Gastrocnemius medialis (tissue), 4 donors: ENCODE results near the gene APBB2. TPM values are rescaled to one million over a fixed set of nuclear protein-coding genes. Genes with fewer than 3 reads are reported as not detected.

Experiments used
- ATAC-seq, 2 donors: fragments of 150-250 bp; one replicate each; pipeline ENCODE4 v1.9.1; 2016
- DNase-seq, 2 donors: peaks; one replicate each; pipeline ENCODE4 v3.0.0-alpha.2; 2019
- H3K27ac ChIP-seq, 4 donors: fragments of 200-600 bp; sonication (generic); 1 replicate in 1 of 4; 2 replicates in 3 of 4; pipeline ENCODE4 v1.5.1; 2016 to 2018; ENCODE audit warnings: mild to moderate bottlenecking in 2 of 4, moderate library complexity in 1 of 4
- H3K27me3 ChIP-seq, 3 donors: fragments of 200-600 bp; sonication (generic) in 2 of 3; 1 replicate in 1 of 3; 2 replicates in 2 of 3; pipeline versions ENCODE4 v1.5.1 to v1.6.0; 2016 to 2019; ENCODE audit warnings: mild to moderate bottlenecking in 1 of 3, moderate library complexity in 1 of 3
- H3K36me3 ChIP-seq, 2 donors: fragments of 200-600 bp; sonication (generic) in 1 of 2; one replicate each; pipeline ENCODE4 v1.5.1; 2017 to 2018
- H3K4me1 ChIP-seq, 2 donors: fragments of 200-600 bp; sonication (generic) in 1 of 2; one replicate each; pipeline ENCODE4 v1.5.1; 2016 to 2017; ENCODE audit warnings: mild to moderate bottlenecking in 2 of 2
- H3K4me3 ChIP-seq, 4 donors: fragments of 200-600 bp; sonication (generic) in 3 of 4; 1 replicate in 1 of 4; 2 replicates in 3 of 4; pipeline ENCODE4 v1.5.1; 2016 to 2019; ENCODE audit warnings: mild to moderate bottlenecking in 2 of 4
- H3K9me3 ChIP-seq, 3 donors: fragments of 200-600 bp; sonication (generic) in 2 of 3; 1 replicate in 1 of 3; 2 replicates in 2 of 3; pipeline ENCODE4 v1.5.1; 2016 to 2019
- CTCF ChIP-seq, 5 experiments: fragments of 450-650 bp in 3 of 5; fragments of 200-600 bp in 2 of 5; sonication (generic) in 2 of 5; IDR thresholded peaks in 4 of 5; conservative IDR thresholded peaks in 1 of 5; 1 replicate in 4 of 5; 2 replicates in 1 of 5; pipeline ENCODE4 v1.5.1; 2016 to 2019; ENCODE audit warnings: antibody characterized with exemption in 5 of 5, mild to moderate bottlenecking in 3 of 5, moderate library complexity in 3 of 5
- POLR2A ChIP-seq, 2 donors: fragments of 450-650 bp; IDR thresholded peaks; one replicate each; pipeline ENCODE4 v1.6.1; 2017; ENCODE audit warnings: antibody characterized with exemption in 2 of 2, mild to moderate bottlenecking in 2 of 2, moderate library complexity in 2 of 2
- in situ Hi-C, 4 donors: fragments of 200-750 bp; cut with MboI; loops; one replicate each; pipeline versions ENCODE4 v1.15.0 to v1.8.0; 2017; ENCODE audit warnings: low sequenced_read_pairs in 4 of 4
- intact Hi-C: fragments of 100-400 bp; cut with DNase I; formaldehyde crosslinking; loops from one replicate; pipeline ENCODE4 v1.15.1; 2023; ENCODE audit warnings: low total_unique reads
- total RNA-seq, 4 donors: library from RNA; depleted of rRNA; stranded (reverse); fragments of >200 nt; gene quantifications; one replicate each; pipeline versions ENCODE4 v1.1.0 to v1.2.3, GENCODE V29; 2016

The APBB2 gene
- total RNA-seq, 4 donors from 2014 or later, result 14.3 to 20.5 (median 14.5) TPM

GRCh38 chr4:41257906-41258305 is 43.6 kb upstream of the APBB2 start:
- Histone ChIP-seq H3K9me3 (no peaks in the 10 kb centered on the region), H3K27ac (no peak overlapping the region), H3K36me3 (no peaks in the 10 kb centered on the region), H3K4me3 (peak overlapping the region; percentile 46 to 71 (median 52)), H3K27me3 (peaks cover 20 to 29% (median 21%) of the 10 kb centered on the region in 3 donors), H3K4me1 (peaks cover 5 to 9% of the 10 kb centered on the region in 2 donors)
- intact Hi-C loops, result no loop called here
- in situ Hi-C loops, result no loop called here
- no peak for DNase-seq
- ATAC-seq, result no peak
- TF ChIP-seq CTCF (IDR thresholded peaks at IDR 0.05 in 4 of 5, conservative IDR thresholded peaks at IDR 0.05 in 1 of 5) (no peak), POLR2A (IDR thresholded peaks at IDR 0.05) (no peak)

- in situ Hi-C loops, result no loop called here
- Histone ChIP-seq H3K27me3 (peaks cover 20 to 29% (median 21%) of the 10 kb centered on the region in 3 donors), H3K4me3 (peak overlapping the region; percentile 46 to 71 (median 52)), H3K27ac (no peak overlapping the region), H3K4me1 (peaks cover 5 to 9% of the 10 kb centered on the region in 2 donors), H3K36me3 (no peaks in the 10 kb centered on the region), H3K9me3 (no peaks in the 10 kb centered on the region)
- intact Hi-C loops, result no loop called here
- ATAC-seq (peak; percentile 56 to 74), DNase-seq (peak; percentile 2 to 26)
- no peak for TF ChIP-seq CTCF (IDR thresholded peaks at IDR 0.05 in 4 of 5, conservative IDR thresholded peaks at IDR 0.05 in 1 of 5)
- TF ChIP-seq POLR2A (IDR thresholded peaks at IDR 0.05), result no peak
Measured at GRCh38 chr4:41257257-41257901, 43.0 kb upstream of the APBB2 start.

- Histone ChIP-seq H3K4me3 (peak within 1 kb of the TSS; percentile 46 to 71 (median 52)), H3K27me3 (peaks cover 20 to 33% (median 21%) of the 10 kb centered on the region in 3 donors), H3K4me1 (peaks cover 5 to 9% of the 10 kb centered on the region in 2 donors), H3K27ac (no peak within 1 kb of the TSS), H3K36me3 (no peaks in the 10 kb centered on the region), H3K9me3 (no peaks in the 10 kb centered on the region)
- ATAC-seq, result peak in 1 of 2 donors; percentile 39
- intact Hi-C loops, result no loop called here
- no peak for DNase-seq
- in situ Hi-C loops, result no loop called here
- TF ChIP-seq CTCF (IDR thresholded peaks at IDR 0.05 in 4 of 5, conservative IDR thresholded peaks at IDR 0.05 in 1 of 5), result no peak
- no peak for TF ChIP-seq POLR2A (IDR thresholded peaks at IDR 0.05)
Measured at GRCh38 chr4:41256740-41257256, 42.5 kb upstream of the APBB2 start, which contains the start of gene UCHL1. UCHL1 (plus strand) TSS chr4:41256928; CDS start chr4:41256977, 49 bp downstream.

GRCh38 chr4:41256131-41256739 is 41.9 kb upstream of the APBB2 start:
- ATAC-seq (no peak), DNase-seq (no peak)
- peak overlapping the region; percentile 46 to 71 (median 52) for H3K4me3 ChIP-seq
- no peaks in the 10 kb centered on the region for H3K9me3 ChIP-seq
- TF ChIP-seq POLR2A (IDR thresholded peaks at IDR 0.05), result no peak
- TF ChIP-seq CTCF (IDR thresholded peaks at IDR 0.05 in 4 of 5, conservative IDR thresholded peaks at IDR 0.05 in 1 of 5), result no peak
- intact Hi-C loops, result no loop called here
- H3K4me1 ChIP-seq, result peaks cover 5 to 9% of the 10 kb centered on the region in 2 donors
- in situ Hi-C loops, result no loop called here
- no peaks in the 10 kb centered on the region for H3K36me3 ChIP-seq
- peaks cover 20 to 33% (median 21%) of the 10 kb centered on the region in 3 donors for H3K27me3 ChIP-seq
- H3K27ac ChIP-seq, result no peak overlapping the region
